Measurements from ENCODE around the gene RPS27L.

- TF ChIP-seq EZH2 (IDR thresholded peaks at IDR 0.05; ENCODE audit: borderline replicate concordance, insufficient read depth, low read depth, low read length, poor library complexity, severe bottlenecking) (no peak), CTCF (IDR thresholded peaks at IDR 0.05) (no peak)
Measured at GRCh38 chr15:63156086-63156710, 1.1 kb downstream of the RPS27L start.
